A673 (cell line): Measurements from ENCODE around the gene TENT5A.

Experiments
- EZH2 ChIP-seq: fragments of 200-600 bp; sonication (generic); IDR thresholded peaks from 2 replicates; pipeline ENCODE4 v1.6.1; 2017; ENCODE audit warnings: borderline replicate concordance, low read depth, mild to moderate bottlenecking, mixed read lengths, antibody characterized with exemption, low read length; ENCODE audit not compliant: poor library complexity, severe bottlenecking
- TF ChIP-seq, protein P1 (sequence below): fragments of 300-800, 200-600 bp; sonication (generic); conservative IDR thresholded peaks from 2 replicates; pipeline ENCODE4 v1.5.1; 2017; ENCODE audit warnings: low read depth, mild to moderate bottlenecking, antibody characterized with exemption, low read length, moderate library complexity, mixed read lengths

DNA sequence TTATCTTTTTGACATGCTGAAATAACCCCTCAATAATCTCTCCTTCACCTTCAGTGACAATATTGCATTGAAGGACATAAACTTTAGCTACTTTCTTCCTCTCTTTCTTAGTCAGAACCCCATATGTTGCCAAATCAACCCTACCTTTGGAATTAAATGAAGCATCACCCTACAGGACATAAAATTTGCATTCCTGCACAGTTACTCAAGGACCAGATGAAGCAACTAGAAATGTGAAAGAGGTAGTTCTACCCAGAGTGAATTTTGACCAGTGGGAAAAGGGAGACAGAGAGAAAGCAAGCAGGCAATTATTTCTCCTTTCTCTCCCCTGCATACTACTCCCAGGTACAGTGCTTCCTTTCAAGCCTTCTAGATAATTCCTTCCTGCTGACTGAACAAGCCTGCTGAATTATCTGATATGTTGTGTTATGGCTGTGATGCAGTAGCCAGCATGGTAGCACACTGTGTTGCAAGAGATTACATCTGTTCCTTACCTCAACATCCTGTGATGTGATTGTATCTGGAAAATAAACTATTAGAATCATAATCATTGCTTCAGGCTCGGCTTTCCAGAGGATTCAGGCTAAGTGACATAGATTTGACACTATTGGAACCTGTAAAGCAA, 16.6 kb downstream of the TENT5A start:
- TF ChIP-seq, protein P1, sequence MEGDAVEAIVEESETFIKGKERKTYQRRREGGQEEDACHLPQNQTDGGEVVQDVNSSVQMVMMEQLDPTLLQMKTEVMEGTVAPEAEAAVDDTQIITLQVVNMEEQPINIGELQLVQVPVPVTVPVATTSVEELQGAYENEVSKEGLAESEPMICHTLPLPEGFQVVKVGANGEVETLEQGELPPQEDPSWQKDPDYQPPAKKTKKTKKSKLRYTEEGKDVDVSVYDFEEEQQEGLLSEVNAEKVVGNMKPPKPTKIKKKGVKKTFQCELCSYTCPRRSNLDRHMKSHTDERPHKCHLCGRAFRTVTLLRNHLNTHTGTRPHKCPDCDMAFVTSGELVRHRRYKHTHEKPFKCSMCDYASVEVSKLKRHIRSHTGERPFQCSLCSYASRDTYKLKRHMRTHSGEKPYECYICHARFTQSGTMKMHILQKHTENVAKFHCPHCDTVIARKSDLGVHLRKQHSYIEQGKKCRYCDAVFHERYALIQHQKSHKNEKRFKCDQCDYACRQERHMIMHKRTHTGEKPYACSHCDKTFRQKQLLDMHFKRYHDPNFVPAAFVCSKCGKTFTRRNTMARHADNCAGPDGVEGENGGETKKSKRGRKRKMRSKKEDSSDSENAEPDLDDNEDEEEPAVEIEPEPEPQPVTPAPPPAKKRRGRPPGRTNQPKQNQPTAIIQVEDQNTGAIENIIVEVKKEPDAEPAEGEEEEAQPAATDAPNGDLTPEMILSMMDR = no peak
- no peak for TF ChIP-seq EZH2
